ENCODE data around the gene SAMD4A.
"Not testable (repeated sequence)": the region's sequence is repeated elsewhere in the genome, so short reads cannot be mapped to it uniquely, and the experiment has no call there.

SAMD4A gene

GRCh38 chr14:54623279-54624004, 56.5 kb downstream of the SAMD4A start:
- DNase-seq (ENCODE audit: extremely low read depth, low read depth) = no peak
- no peak for TF ChIP-seq CTCF (IDR thresholded peaks at IDR 0.05; ENCODE audit: low read depth, low read length)

DNA sequence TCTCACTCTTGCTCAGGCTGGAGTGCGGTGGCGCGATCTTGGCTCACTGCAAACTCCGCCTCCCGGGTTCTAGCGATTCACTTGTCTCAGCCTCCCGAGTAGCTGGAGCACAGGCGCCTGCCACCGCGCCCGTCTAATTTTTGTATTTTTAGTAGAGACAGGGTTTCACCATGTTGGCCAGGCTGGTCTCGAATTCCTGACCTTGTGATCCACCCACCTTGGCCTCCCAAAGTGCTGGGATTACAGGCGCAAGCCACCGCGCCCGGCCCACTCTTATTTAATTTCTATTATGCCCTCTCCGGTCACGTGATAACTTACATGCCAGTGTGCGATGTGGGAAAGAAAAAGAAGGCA, 57.1 kb downstream of the SAMD4A start:
- not testable (repeated sequence) for DNase-seq (ENCODE audit: extremely low read depth, low read depth)

DNA sequence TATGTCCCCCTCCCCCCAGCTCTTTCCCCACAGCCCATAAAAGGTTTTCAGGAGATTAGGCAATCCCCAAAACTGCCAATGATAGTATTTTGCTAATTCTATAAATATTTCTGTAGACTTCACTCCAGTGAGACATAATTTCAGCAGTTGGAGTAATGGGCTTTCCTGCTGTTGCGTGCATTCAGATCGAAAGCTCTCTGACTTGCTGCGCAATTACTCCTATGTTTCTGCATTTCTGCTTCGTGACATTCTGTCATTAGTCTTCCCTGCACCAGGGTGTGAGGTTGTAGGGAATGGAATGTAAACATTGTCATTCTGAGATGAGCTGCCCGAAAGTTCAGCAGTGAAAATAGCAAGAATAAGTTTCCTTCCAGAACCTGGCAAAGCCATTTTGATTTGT, 58.2 kb downstream of the SAMD4A start:
- TF ChIP-seq CTCF (IDR thresholded peaks at IDR 0.05; ENCODE audit: low read depth, low read length) = no peak
- DNase-seq (ENCODE audit: extremely low read depth, low read depth) = no peak

DNA sequence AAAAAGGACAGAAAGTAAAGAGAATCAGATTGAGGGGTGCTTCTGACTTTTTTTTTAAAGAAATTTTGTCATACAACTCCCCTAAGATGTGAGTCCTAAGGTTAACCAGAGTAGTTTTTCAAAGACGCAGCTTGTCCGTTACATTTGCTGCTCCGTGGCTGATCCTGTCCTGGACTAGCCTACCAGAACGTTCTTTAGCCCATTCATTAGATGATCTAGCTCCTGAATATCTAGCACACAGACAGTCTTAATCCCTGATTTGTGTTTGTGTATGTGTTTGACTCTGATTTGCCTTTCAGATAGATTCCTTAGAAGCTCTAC, 60.3 kb downstream of the SAMD4A start:
- DNase-seq (ENCODE audit: extremely low read depth, low read depth) = no peak
- TF ChIP-seq CTCF (IDR thresholded peaks at IDR 0.05; ENCODE audit: low read depth, low read length) = no peak

DNA sequence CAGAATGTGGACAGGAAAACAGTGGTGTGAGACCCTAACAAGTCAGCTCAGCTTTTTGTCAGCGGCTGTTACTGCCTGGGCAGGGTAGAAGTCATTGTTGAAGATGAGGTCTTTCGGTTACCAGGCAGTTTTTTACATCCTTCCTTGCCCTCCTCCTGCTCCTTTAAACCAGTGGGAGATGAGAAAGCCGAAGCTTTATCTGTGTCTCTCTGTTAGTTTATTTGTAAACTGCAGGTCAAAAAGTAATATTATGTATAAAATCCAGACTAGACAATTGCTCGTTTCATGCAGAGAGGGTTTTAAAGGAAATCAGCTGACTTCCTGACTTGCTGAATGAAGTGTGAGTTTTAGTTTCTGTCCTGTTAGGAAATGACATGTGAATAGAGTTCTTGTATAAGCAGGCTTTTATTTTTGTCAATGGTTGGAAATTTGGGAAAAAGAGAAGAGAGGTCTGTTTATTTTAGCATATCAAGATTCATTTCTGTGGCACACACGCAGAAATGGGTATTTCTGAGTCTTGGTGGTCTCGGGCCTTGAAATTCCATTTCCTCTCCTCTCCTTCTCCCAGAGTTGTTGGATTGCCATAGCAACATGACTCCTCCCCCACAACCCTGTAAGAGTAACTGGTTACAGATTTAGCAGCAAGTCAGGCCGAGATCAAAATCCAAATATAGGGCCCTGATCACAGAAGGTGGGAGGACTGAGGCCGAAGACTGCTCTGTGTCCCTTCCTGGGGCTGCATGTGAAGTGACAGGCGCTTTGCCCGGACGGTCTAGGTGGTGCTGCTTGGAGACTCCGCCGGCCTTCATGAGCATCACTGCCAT, 60.8 kb downstream of the SAMD4A start:
- DNase-seq (ENCODE audit: extremely low read depth, low read depth) = no peak
- no peak for TF ChIP-seq CTCF (IDR thresholded peaks at IDR 0.05; ENCODE audit: low read depth, low read length)

- no peak for TF ChIP-seq CTCF (IDR thresholded peaks at IDR 0.05; ENCODE audit: low read depth, low read length)
- DNase-seq (ENCODE audit: extremely low read depth, low read depth) = no peak
These were observed 62.3 kb downstream of the SAMD4A start for GRCh38 chr14:54629183-54629582.

GRCh38 chr14:54629635-54630360, 62.9 kb downstream of the SAMD4A start:
- no peak for TF ChIP-seq CTCF (IDR thresholded peaks at IDR 0.05; ENCODE audit: low read depth, low read length)
- no peak for DNase-seq (ENCODE audit: extremely low read depth, low read depth)
